CD4-positive, alpha-beta memory T cell (primary cell): ENCODE results near the gene RMND1. TPM values are rescaled to one million over a fixed set of nuclear protein-coding genes. Genes with fewer than 3 reads are reported as not detected.

Experiments used
- CTCF ChIA-PET: fragments of 350-600 bp; sonication (Branson Sonifier 250); formaldehyde crosslinking; loops from one replicate; lab custom pipeline; 2021; ENCODE audit warnings: inconsistent platforms; ENCODE audit not compliant: partially characterized antibody; lab: Charles Lee
- POLR2A ChIA-PET: fragments of 350-600 bp; sonication (Branson Sonifier 250); formaldehyde crosslinking; loops from one replicate; lab custom pipeline; 2021; ENCODE audit not compliant: partially characterized antibody; lab: Charles Lee
- DNase-seq, 5 donors: peaks; one replicate each; pipeline versions ENCODE4 v3.0.0 to v3.0.0-alpha.2; 2020 to 2022; ENCODE audit warnings: mixed read lengths in 1 of 5
- H3K27ac ChIP-seq: one replicate; pipeline ENCODE4 v1.7.0; 2013; ENCODE audit warnings: low read depth, low read length
- H3K27me3 ChIP-seq: 2 replicates; pipeline ENCODE4 v1.7.0; 2013; ENCODE audit warnings: mild to moderate bottlenecking, low read length, moderate library complexity; ENCODE audit not compliant: insufficient read depth
- H3K36me3 ChIP-seq: 2 replicates; pipeline ENCODE4 v1.7.0; 2013; ENCODE audit warnings: mild to moderate bottlenecking, low read length, moderate library complexity; ENCODE audit not compliant: insufficient read depth
- H3K4me1 ChIP-seq: 2 replicates; pipeline ENCODE4 v1.7.0; 2013; ENCODE audit warnings: mild to moderate bottlenecking, low read length, moderate library complexity; ENCODE audit not compliant: insufficient read depth
- H3K4me3 ChIP-seq, 2 donors: one replicate each; pipeline ENCODE4 v1.7.0; 2013; ENCODE audit warnings: low read length in 2 of 2, mild to moderate bottlenecking in 1 of 2
- H3K9me3 ChIP-seq, 2 donors: one replicate each; pipeline ENCODE4 v1.7.0; 2013; ENCODE audit warnings: low read length in 2 of 2, control low read depth in 1 of 2; ENCODE audit not compliant: control insufficient read depth in 1 of 2
- H3K27ac Mint-ChIP-seq, 7 donors: one replicate each; pipeline ENCODE4 v1.8.0; 2020 to 2021; ENCODE audit warnings: mixed read lengths in 7 of 7, mild to moderate bottlenecking in 6 of 7, inconsistent platforms in 3 of 7, moderate library complexity in 3 of 7
- H3K27me3 Mint-ChIP-seq, 2 donors: one replicate each; pipeline ENCODE4 v1.8.0; 2020 to 2021; ENCODE audit warnings: mixed read lengths in 2 of 2
- H3K36me3 Mint-ChIP-seq, 2 donors: one replicate each; pipeline ENCODE4 v1.8.0; 2020 to 2021; ENCODE audit warnings: mixed read lengths in 2 of 2, inconsistent platforms in 1 of 2, mild to moderate bottlenecking in 1 of 2
- H3K4me1 Mint-ChIP-seq, 4 donors: one replicate each; pipeline ENCODE4 v1.8.0; 2020 to 2021; ENCODE audit warnings: mixed read lengths in 4 of 4, mild to moderate bottlenecking in 1 of 4
- H3K4me3 Mint-ChIP-seq, 8 donors: one replicate each; pipeline ENCODE4 v1.8.0; 2020 to 2021; ENCODE audit warnings: mixed read lengths in 8 of 8, mild to moderate bottlenecking in 7 of 8, moderate library complexity in 6 of 8, inconsistent platforms in 3 of 8
- H3K9me3 Mint-ChIP-seq, 8 donors: one replicate each; pipeline ENCODE4 v1.8.0; 2020 to 2021; ENCODE audit warnings: mixed read lengths in 8 of 8, mild to moderate bottlenecking in 5 of 8, inconsistent platforms in 3 of 8, moderate library complexity in 1 of 8
- intact Hi-C: fragments of 100-400 bp; cut with micrococcal nuclease; formaldehyde crosslinking; loops from one replicate; pipeline ENCODE4 v1.15.1; 2023
- polyA plus RNA-seq, 2 donors: library from polyadenylated mRNA; unstranded; fragments of 300-500 nt; fragmentation: Illumina TruSeq; gene quantifications; one replicate each; pipeline ENCODE4 v1.2.3, GENCODE V29; 2021
- total RNA-seq, 2 experiments: library from RNA; stranded (reverse); gene quantifications; one replicate each; pipeline ENCODE4 v1.2.3, GENCODE V29; 2021

RMND1 gene
- total and polyA plus RNA-seq, 4 experiments from 2014 or later, result 6.3 to 17.5 (median 15.0) TPM

- peaks cover 3 to 22% of the 10 kb centered on the region in 2 donors for H3K36me3 Mint-ChIP-seq
- intact Hi-C loops, result loop anchor here (10.0 kb wide), 1 partner anchor 228 kb away; no protein-coding TSS in a partner anchor
- no peak overlapping the region for H3K4me3 ChIP-seq
- H3K4me1 ChIP-seq, result peaks cover 6% of the 10 kb centered on the region
- H3K9me3 ChIP-seq, result no peaks in the 10 kb centered on the region
- H3K27me3 ChIP-seq, result no peaks in the 10 kb centered on the region
- peaks cover 23 to 50% (median 37%) of the 10 kb centered on the region in 4 donors for H3K4me1 Mint-ChIP-seq
- ChIA-PET POLR2A (interaction anchor here (1.5 kb wide), 1 partner anchor 57 kb away, joined by 6 read pairs; the partner anchor contains the start of gene ZBTB2), CTCF (no interaction called here)
- peaks cover 0 to 2% of the 10 kb centered on the region in 2 donors for H3K27me3 Mint-ChIP-seq
- H3K36me3 ChIP-seq, result peaks cover 4% of the 10 kb centered on the region
- no peak overlapping the region for H3K27ac ChIP-seq
- DNase-seq, result no peak
- H3K27ac Mint-ChIP-seq, result peak overlapping the region in 2 of 7 donors; percentile 1 to 58
- H3K9me3 Mint-ChIP-seq, result peaks cover 0 to 6% (median 0%) of the 10 kb centered on the region in 8 donors
- no peak overlapping the region for H3K4me3 Mint-ChIP-seq
Measured at GRCh38 chr6:151447237-151447636, 4.7 kb downstream of the RMND1 start.

GRCh38 chr6:151445482-151445881, 6.4 kb downstream of the RMND1 start:
- peaks cover 4% of the 10 kb centered on the region for H3K36me3 ChIP-seq
- no peak overlapping the region for H3K27ac Mint-ChIP-seq
- H3K9me3 Mint-ChIP-seq, result no peaks in the 10 kb centered on the region
- peaks cover 8 to 18% of the 10 kb centered on the region in 2 donors for H3K36me3 Mint-ChIP-seq
- H3K27ac ChIP-seq, result no peak overlapping the region
- H3K4me1 ChIP-seq, result peaks cover 14% of the 10 kb centered on the region
- ChIA-PET POLR2A (no interaction called here), CTCF (interaction anchor here (1.2 kb wide), 1 partner anchor 40 kb away, joined by 9 read pairs; no protein-coding TSS in a partner anchor)
- no peaks in the 10 kb centered on the region for H3K27me3 Mint-ChIP-seq
- no peak overlapping the region for H3K4me3 ChIP-seq
- H3K27me3 ChIP-seq, result no peaks in the 10 kb centered on the region
- H3K4me3 Mint-ChIP-seq, result no peak overlapping the region
- no peaks in the 10 kb centered on the region for H3K9me3 ChIP-seq
- no peak for DNase-seq
- H3K4me1 Mint-ChIP-seq, result peaks cover 26 to 54% (median 39%) of the 10 kb centered on the region in 4 donors
- intact Hi-C loops, result loop anchor here (10.0 kb wide), 1 partner anchor 229 kb away; no protein-coding TSS in a partner anchor

DNA sequence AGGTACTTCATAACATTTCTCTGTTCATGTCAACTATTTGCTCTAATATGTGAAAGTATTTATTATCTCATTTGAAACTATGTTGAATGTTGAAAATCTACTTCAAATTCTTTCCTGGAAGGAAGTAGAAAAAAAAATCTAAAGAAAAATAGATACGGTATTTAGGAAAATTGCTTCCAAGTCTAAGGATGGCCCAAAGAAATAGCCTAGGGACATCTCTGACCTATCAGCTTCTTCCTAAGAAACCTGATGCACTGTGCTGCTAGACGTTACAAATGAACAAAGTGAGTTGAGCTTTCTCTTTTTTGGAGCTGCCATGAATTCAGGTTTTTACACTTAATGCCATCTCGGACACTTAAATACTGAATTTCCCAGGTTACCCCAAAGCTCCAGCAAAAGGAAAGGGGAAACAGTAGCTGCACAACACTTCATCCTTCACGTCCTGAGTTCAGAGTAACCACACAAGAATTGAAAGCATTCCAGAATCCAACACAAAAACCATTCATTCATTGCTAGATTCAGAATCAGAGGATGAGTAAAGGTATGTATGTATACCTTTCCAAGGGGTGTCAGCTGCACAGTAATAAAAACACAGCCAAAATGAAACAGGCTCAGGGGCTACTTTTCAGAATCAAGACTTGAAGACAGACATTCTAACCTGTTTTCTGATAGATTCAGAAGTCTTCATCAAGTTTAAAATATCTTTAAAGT, 7.9 kb downstream of the RMND1 start:
- H3K9me3 Mint-ChIP-seq, result no peaks in the 10 kb centered on the region
- H3K27me3 Mint-ChIP-seq, result no peaks in the 10 kb centered on the region
- no peaks in the 10 kb centered on the region for H3K9me3 ChIP-seq
- H3K4me1 Mint-ChIP-seq, result peaks cover 28 to 52% (median 40%) of the 10 kb centered on the region in 4 donors
- no peak for DNase-seq
- CTCF ChIA-PET, result no interaction called here
- H3K27ac Mint-ChIP-seq, result peak overlapping the region in 2 of 7 donors; percentile 42 to 68
- H3K27me3 ChIP-seq, result no peaks in the 10 kb centered on the region
- intact Hi-C loops, result loop anchor here (10.0 kb wide), 1 partner anchor 231 kb away; no protein-coding TSS in a partner anchor
- H3K36me3 ChIP-seq, result peaks cover 4% of the 10 kb centered on the region
- H3K4me1 ChIP-seq, result peaks cover 16% of the 10 kb centered on the region
- POLR2A ChIA-PET, result interaction anchor here (0.6 kb wide), 1 partner anchor 84 kb away, joined by 4 read pairs; no protein-coding TSS in a partner anchor
- no peak overlapping the region for H3K27ac ChIP-seq
- peaks cover 8 to 18% of the 10 kb centered on the region in 2 donors for H3K36me3 Mint-ChIP-seq
- no peak overlapping the region for H3K4me3 ChIP-seq
- H3K4me3 Mint-ChIP-seq, result no peak overlapping the region

GRCh38 chr6:151443454-151443853, 8.5 kb downstream of the RMND1 start:
- H3K4me1 Mint-ChIP-seq, result peaks cover 28 to 52% (median 39%) of the 10 kb centered on the region in 4 donors
- H3K27ac Mint-ChIP-seq, result peak overlapping the region in 1 of 7 donors; percentile 48
- H3K9me3 Mint-ChIP-seq, result no peaks in the 10 kb centered on the region
- intact Hi-C loops, result loop anchor here (10.0 kb wide), 1 partner anchor 231 kb away; no protein-coding TSS in a partner anchor
- Histone ChIP-seq H3K4me1 (peaks cover 16% of the 10 kb centered on the region), H3K9me3 (no peaks in the 10 kb centered on the region), H3K27me3 (no peaks in the 10 kb centered on the region), H3K27ac (no peak overlapping the region), H3K4me3 (no peak overlapping the region), H3K36me3 (peaks cover 4% of the 10 kb centered on the region)
- H3K27me3 Mint-ChIP-seq, result no peaks in the 10 kb centered on the region
- DNase-seq, result no peak
- H3K36me3 Mint-ChIP-seq, result peaks cover 8 to 18% of the 10 kb centered on the region in 2 donors
- peak overlapping the region in 1 of 8 donors; percentile 40 for H3K4me3 Mint-ChIP-seq
- ChIA-PET POLR2A (no interaction called here), CTCF (no interaction called here)

DNA sequence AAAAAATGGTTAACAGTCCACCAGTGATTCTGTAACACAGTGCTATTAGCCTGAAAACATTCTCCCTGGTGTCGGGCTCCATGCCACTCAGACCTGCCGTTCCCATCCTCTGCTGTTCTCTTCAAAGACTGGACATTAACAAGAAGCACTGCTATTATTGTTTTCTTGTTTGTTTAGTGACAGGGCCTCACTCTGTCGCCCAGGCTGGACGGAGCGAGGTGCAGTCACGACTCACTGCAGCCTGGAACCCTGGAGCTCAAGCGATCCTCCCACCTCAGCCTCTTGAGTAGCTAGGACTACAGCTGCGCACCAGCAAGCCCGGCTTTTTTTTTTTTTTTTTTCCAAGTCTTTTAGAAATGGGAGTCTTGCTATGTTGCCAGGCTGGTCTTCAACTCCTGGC, 9.6 kb downstream of the RMND1 start:
- peaks cover 8 to 25% of the 10 kb centered on the region in 2 donors for H3K36me3 Mint-ChIP-seq

GRCh38 chr6:151441390-151442166, 10.3 kb downstream of the RMND1 start:
- no peak for DNase-seq
- intact Hi-C loops, result loop anchor here (1.0 to 10.0 kb wide), 3 partner anchors 35 to 827 kb away; no protein-coding TSS in a partner anchor
- ChIA-PET CTCF (interaction anchor here (0.9 to 4.5 kb wide), 16 partner anchors 11 to 683 kb away, joined by 3 to 42 read pairs (median 4); partner anchors contain the start of gene RMND1), POLR2A (interaction anchor here (2.4 to 2.5 kb wide), 2 partner anchors 10 to 51 kb away, joined by 10 to 15 read pairs; partner anchors contain the start of genes RMND1 and ZBTB2)
- Histone ChIP-seq H3K27me3 (no peaks in the 10 kb centered on the region), H3K27ac (no peak overlapping the region), H3K4me1 (peaks cover 16% of the 10 kb centered on the region), H3K4me3 (no peak overlapping the region), H3K9me3 (no peaks in the 10 kb centered on the region), H3K36me3 (peaks cover 4% of the 10 kb centered on the region)
- Mint-ChIP-seq H3K9me3 (no peaks in the 10 kb centered on the region), H3K4me3 (peak overlapping the region in 1 of 8 donors; percentile 50), H3K27ac (peak overlapping the region in 4 of 7 donors; percentile 4 to 58 (median 20)), H3K4me1 (peaks cover 24 to 49% (median 38%) of the 10 kb centered on the region in 4 donors), H3K36me3 (peaks cover 8 to 29% of the 10 kb centered on the region in 2 donors), H3K27me3 (no peaks in the 10 kb centered on the region)

More for the DNA sequence above, 9.6 kb downstream of the RMND1 start:
- POLR2A ChIA-PET, result interaction anchor here (2.4 to 2.5 kb wide), 2 partner anchors 10 to 52 kb away, joined by 10 to 15 read pairs; partner anchors contain the start of genes RMND1 and ZBTB2
- CTCF ChIA-PET, result interaction anchor here (0.9 to 4.5 kb wide), 8 partner anchors 10 to 52 kb away, joined by 3 to 42 read pairs (median 6); partner anchors contain the start of gene RMND1
- Histone ChIP-seq H3K4me3 (no peak overlapping the region), H3K27ac (no peak overlapping the region), H3K9me3 (no peaks in the 10 kb centered on the region), H3K27me3 (no peaks in the 10 kb centered on the region), H3K4me1 (peaks cover 16% of the 10 kb centered on the region), H3K36me3 (peaks cover 4% of the 10 kb centered on the region)
- Mint-ChIP-seq H3K9me3 (no peaks in the 10 kb centered on the region), H3K27me3 (no peaks in the 10 kb centered on the region), H3K4me1 (peaks cover 26 to 53% (median 41%) of the 10 kb centered on the region in 4 donors), H3K27ac (no peak overlapping the region), H3K4me3 (no peak overlapping the region)
- DNase-seq, result no peak
- intact Hi-C loops, result loop anchor here (10.0 kb wide), 1 partner anchor 232 kb away; no protein-coding TSS in a partner anchor
